AG09319 (cell line): ENCODE measurements around the gene PF4V1.

Experiments used
- DNase-seq: peaks from one replicate; pipeline ENCODE4 v3.0.0-alpha.2; 2010; ENCODE audit warnings: low read depth; ENCODE audit errors: extremely low read depth
- CTCF ChIP-seq: IDR thresholded peaks from 2 replicates; pipeline ENCODE4 v1.5.1; 2011; ENCODE audit warnings: low read depth, mild to moderate bottlenecking, inconsistent platforms, low read length, moderate library complexity

Gene PF4V1

GRCh38 chr4:73821325-73821724, 31.8 kb upstream of the PF4V1 start:
- no peak for DNase-seq
- no peak for TF ChIP-seq CTCF

- no peak for DNase-seq
- no peak for TF ChIP-seq CTCF
Observed at GRCh38 chr4:73822389-73822788, 30.7 kb upstream of the PF4V1 start.

- no peak for TF ChIP-seq CTCF
- DNase-seq: no peak
Observed at GRCh38 chr4:73822812-73823504, 30.1 kb upstream of the PF4V1 start.

- no peak for DNase-seq
- no peak for TF ChIP-seq CTCF
Observed at GRCh38 chr4:73823760-73824159, 29.3 kb upstream of the PF4V1 start.

GRCh38 chr4:73828956-73829355, 24.1 kb upstream of the PF4V1 start:
- TF ChIP-seq CTCF: no peak
- DNase-seq: no peak

GRCh38 chr4:73831569-73831968, 21.5 kb upstream of the PF4V1 start:
- TF ChIP-seq CTCF: no peak
- DNase-seq: no peak

- no peak for TF ChIP-seq CTCF
- DNase-seq: no peak
Observed at GRCh38 chr4:73832651-73833237, 20.4 kb upstream of the PF4V1 start.
